H1 (cell line): ENCODE measurements around the gene MAGI1. TPM values are rescaled to one million over a fixed set of nuclear protein-coding genes. Genes with fewer than 3 reads are reported as not detected.

Experiments
- CTCF ChIA-PET: fragments of 300-600 bp; sonication (Branson Sonifier 250); formaldehyde crosslinking; loops from one replicate; lab custom pipeline; 2021; ENCODE audit not compliant: partially characterized antibody; lab: Charles Lee
- POLR2A ChIA-PET: fragments of 300-600 bp; sonication (Branson Sonifier 250); formaldehyde crosslinking; loops from one replicate; lab custom pipeline; 2021; ENCODE audit warnings: inconsistent platforms; ENCODE audit not compliant: partially characterized antibody; lab: Charles Lee
- DNase-seq, 2 experiments: peaks; one replicate each; pipeline versions ENCODE4 v3.0.0 to v3.0.0-alpha.2; 2010 to 2022; ENCODE audit warnings: low spot score in 2 of 2, low read depth in 1 of 2, mixed read lengths in 1 of 2
- FAIRE-seq: peaks from 2 replicates; lab custom pipeline; 2011; peaks lifted over from hg19 to GRCh38; lab: Jason Lieb, UNC
- H2AFZ ChIP-seq: 2 replicates; pipeline ENCODE4 v1.8.1; 2012; ENCODE audit warnings: low read length, inconsistent platforms
- H2AK5ac ChIP-seq: 2 replicates; pipeline ENCODE4 v1.6.1; 2013; ENCODE audit warnings: low read depth, low read length
- H2BK120ac ChIP-seq: replicated peaks from 2 replicates; pipeline ENCODE3; 2013; ENCODE audit warnings: low read depth, low read length, inconsistent platforms
- H2BK12ac ChIP-seq: 2 replicates; pipeline ENCODE4 v1.6.1; 2013; ENCODE audit warnings: low read depth, low read length
- H2BK15ac ChIP-seq: 2 replicates; pipeline ENCODE4 v1.6.1; 2013; ENCODE audit warnings: low read length
- H2BK20ac ChIP-seq: 2 replicates; pipeline ENCODE4 v1.6.1; 2013; ENCODE audit warnings: low read length
- H2BK5ac ChIP-seq: 2 replicates; pipeline ENCODE4 v1.6.1; 2013; ENCODE audit warnings: low read depth, low read length
- H3K14ac ChIP-seq: 2 replicates; pipeline ENCODE4 v1.6.1; 2013; ENCODE audit warnings: inconsistent platforms; ENCODE audit not compliant: insufficient read length
- H3K18ac ChIP-seq: 2 replicates; pipeline ENCODE4 v1.6.1; 2013; ENCODE audit warnings: low read length; ENCODE audit errors: extremely low read depth
- H3K23ac ChIP-seq: 2 replicates; pipeline ENCODE4 v1.6.1; 2013; ENCODE audit warnings: inconsistent platforms; ENCODE audit not compliant: insufficient read length
- H3K23me2 ChIP-seq: 2 replicates; pipeline ENCODE4 v1.6.1; 2013; ENCODE audit warnings: low read depth, low read length
- H3K27ac ChIP-seq: 2 replicates; pipeline ENCODE4 v1.6.1; 2011; ENCODE audit warnings: low read depth, low read length, inconsistent platforms
- H3K27me3 ChIP-seq, 4 experiments: replicated peaks in 1 of 4; 1 replicate in 1 of 4; 2 replicates in 3 of 4; pipeline versions ENCODE4 v1.6.1 to v1.8.1; 2011 to 2013; ENCODE audit warnings: low read length in 3 of 4, mild to moderate bottlenecking in 3 of 4, inconsistent platforms in 2 of 4, mixed read lengths in 2 of 4, moderate library complexity in 1 of 4; ENCODE audit not compliant: control insufficient read depth in 3 of 4, insufficient read depth in 3 of 4; ENCODE audit errors: extremely low read depth in 1 of 4
- H3K36me3 ChIP-seq, 4 experiments: 2 replicates each; pipeline versions ENCODE4 v1.6.1 to v1.8.1; 2011 to 2013; ENCODE audit warnings: mild to moderate bottlenecking in 4 of 4, low read length in 3 of 4, moderate library complexity in 2 of 4, control low read depth in 1 of 4, inconsistent platforms in 1 of 4; ENCODE audit not compliant: insufficient read depth in 4 of 4, control insufficient read depth in 2 of 4
- H3K4ac ChIP-seq: replicated peaks from 2 replicates; pipeline ENCODE3; 2013; ENCODE audit warnings: low read length, low read depth, mixed read lengths, inconsistent platforms; ENCODE audit not compliant: insufficient read length
- H3K4me1 ChIP-seq, 4 experiments: replicated peaks in 1 of 4; 1 replicate in 1 of 4; 2 replicates in 3 of 4; pipeline versions ENCODE4 v1.6.1 to v1.8.1; 2011 to 2013; ENCODE audit warnings: low read length in 3 of 4, inconsistent platforms in 2 of 4, mixed read lengths in 1 of 4; ENCODE audit not compliant: insufficient read depth in 4 of 4, control insufficient read depth in 3 of 4
- H3K4me2 ChIP-seq, 2 experiments: 2 replicates each; pipeline versions ENCODE4 v1.6.1 to v1.8.1; 2011 to 2013; ENCODE audit warnings: low read depth in 2 of 2, low read length in 2 of 2, control low read depth in 1 of 2, inconsistent platforms in 1 of 2, mild to moderate bottlenecking in 1 of 2; ENCODE audit not compliant: insufficient read depth in 1 of 2
- H3K4me3 ChIP-seq, 4 experiments: fragments of 200-600, 300-600 bp in 1 of 4; sonication (generic), shearing (Covaris generic), sonication (Bioruptor Twin) in 1 of 4; 2 replicates each; pipeline versions ENCODE4 v1.5.1 to v1.8.1; 2011 to 2016; ENCODE audit warnings: low read length in 4 of 4, low read depth in 3 of 4, control low read depth in 2 of 4, inconsistent platforms in 2 of 4, mild to moderate bottlenecking in 2 of 4, mixed read lengths in 1 of 4, moderate library complexity in 1 of 4; ENCODE audit not compliant: insufficient read depth in 2 of 4; ENCODE audit errors: extremely low read depth in 1 of 4
- H3K56ac ChIP-seq: replicated peaks from 2 replicates; pipeline ENCODE3; 2013; ENCODE audit warnings: low read depth, mild to moderate bottlenecking, mixed read lengths, low read length, inconsistent platforms; ENCODE audit not compliant: insufficient read length
- H3K79me1 ChIP-seq: 2 replicates; pipeline ENCODE4 v1.6.1; 2013; ENCODE audit warnings: low read depth, low read length, control low read depth
- H3K79me2 ChIP-seq, 2 experiments: 2 replicates each; pipeline versions ENCODE4 v1.6.1 to v1.8.1; 2012 to 2013; ENCODE audit warnings: low read length in 2 of 2, mild to moderate bottlenecking in 2 of 2, inconsistent platforms in 1 of 2; ENCODE audit not compliant: insufficient read depth in 2 of 2, control insufficient read depth in 1 of 2
- H3K9ac ChIP-seq, 4 experiments: replicated peaks in 1 of 4; 1 replicate in 1 of 4; 2 replicates in 3 of 4; pipeline versions ENCODE4 v1.6.1 to v1.8.1; 2011 to 2013; ENCODE audit warnings: low read depth in 3 of 4, low read length in 3 of 4, control low read depth in 2 of 4, mild to moderate bottlenecking in 2 of 4, moderate library complexity in 2 of 4, inconsistent platforms in 1 of 4; ENCODE audit errors: extremely low read depth in 1 of 4
- H3K9me3 ChIP-seq, 2 experiments: 2 replicates each; pipeline versions ENCODE4 v1.6.1 to v1.8.1; 2012 to 2013; ENCODE audit warnings: mild to moderate bottlenecking in 2 of 2, moderate library complexity in 2 of 2, control low read depth in 1 of 2, inconsistent platforms in 1 of 2, low read depth in 1 of 2, low read length in 1 of 2, mixed read lengths in 1 of 2; ENCODE audit not compliant: insufficient read depth in 2 of 2
- H4K20me1 ChIP-seq, 2 experiments: replicated peaks in 1 of 2; 2 replicates each; pipeline versions ENCODE3 to v1.8.1; 2011 to 2013; ENCODE audit warnings: inconsistent platforms in 2 of 2, low read length in 2 of 2, mild to moderate bottlenecking in 1 of 2; ENCODE audit not compliant: insufficient read depth in 2 of 2, control insufficient read depth in 1 of 2
- H4K5ac ChIP-seq: 2 replicates; pipeline ENCODE4 v1.6.1; 2013; ENCODE audit warnings: low read length, low read depth, mixed read lengths, inconsistent platforms; ENCODE audit not compliant: insufficient read length
- H4K8ac ChIP-seq: 2 replicates; pipeline ENCODE4 v1.8.0; 2013; ENCODE audit warnings: mild to moderate bottlenecking, moderate library complexity, low read length, inconsistent platforms; ENCODE audit not compliant: insufficient read depth; ENCODE audit errors: extremely low read depth
- H4K91ac ChIP-seq: replicated peaks from 2 replicates; pipeline ENCODE3; 2013; ENCODE audit warnings: low read length, mixed read lengths, inconsistent platforms; ENCODE audit not compliant: insufficient read length
- FOSL1 ChIP-seq: IDR thresholded peaks from 2 replicates; pipeline ENCODE4 v1.6.1; 2011; ENCODE audit warnings: mild to moderate bottlenecking, low read depth, low read length, moderate library complexity; ENCODE audit not compliant: insufficient read depth
- WGBS, 2 experiments: shearing (Covaris generic) in 1 of 2; methylation state at CpG; one replicate each; pipeline versions ENCODE4 v1.1.6 to v1.1.7; 2013 to 2015; ENCODE audit warnings: low lambda C conversion rate in 2 of 2, mixed read lengths in 2 of 2, inconsistent platforms in 1 of 2, low coverage in 1 of 2, missing lambda C conversion rate in 1 of 2; ENCODE audit not compliant: insufficient replicate concordance in 2 of 2, insufficient coverage in 1 of 2, insufficient read length in 1 of 2; ENCODE audit errors: extremely low coverage in 1 of 2, missing lambda C conversion rate in 1 of 2; 5-methylcytosine and 5-hydroxymethylcytosine counted together
- polyA plus RNA-seq, 7 experiments: library from polyadenylated mRNA; depleted of rRNA in 3 of 7; stranded (reverse) in 5 of 7; unstranded in 2 of 7; fragments of >200 nt in 5 of 7; fragments of 200-250 nt in 2 of 7; gene quantifications; 1 replicate in 5 of 7; 2 replicates in 1 of 7; 4 replicates in 1 of 7; pipeline versions ENCODE4 v1.2.1 to v1.2.3, GENCODE V29; 2011 to 2013; ENCODE audit warnings: missing spikeins in 2 of 7, mixed read lengths in 2 of 7
- total RNA-seq: library from RNA; stranded (reverse); fragmentation: NEBNext Ultra II Directional; extraction: Animal tissue kit (Norgen Biotek cat#: 25700); gene quantifications from 2 replicates; pipeline ENCODE4 v1.2.1, GENCODE V29; 2021
- TF ChIP-seq, protein P1 (sequence below), 3 experiments: IDR thresholded peaks; 1 replicate in 2 of 3; 2 replicates in 1 of 3; pipeline versions ENCODE4 v1.5.1 to v1.6.1; 2011; ENCODE audit warnings: low read length in 3 of 3, mild to moderate bottlenecking in 3 of 3, inconsistent platforms in 2 of 3, low read depth in 1 of 3, moderate library complexity in 1 of 3; ENCODE audit not compliant: insufficient read depth in 1 of 3; ENCODE audit errors: control extremely low read depth in 1 of 3
- TF ChIP-seq, protein P2 (sequence below): IDR thresholded peaks from 2 replicates; pipeline ENCODE4 v1.6.1; 2011; ENCODE audit warnings: low read length, improper control_type of control experiment

Gene MAGI1
- total and polyA plus RNA-seq, 2 of the 8 experiments (the other 6 are each of a cell fraction or from before 2014, with no cell fraction given): 19.8 to 78.0 TPM

DNA sequence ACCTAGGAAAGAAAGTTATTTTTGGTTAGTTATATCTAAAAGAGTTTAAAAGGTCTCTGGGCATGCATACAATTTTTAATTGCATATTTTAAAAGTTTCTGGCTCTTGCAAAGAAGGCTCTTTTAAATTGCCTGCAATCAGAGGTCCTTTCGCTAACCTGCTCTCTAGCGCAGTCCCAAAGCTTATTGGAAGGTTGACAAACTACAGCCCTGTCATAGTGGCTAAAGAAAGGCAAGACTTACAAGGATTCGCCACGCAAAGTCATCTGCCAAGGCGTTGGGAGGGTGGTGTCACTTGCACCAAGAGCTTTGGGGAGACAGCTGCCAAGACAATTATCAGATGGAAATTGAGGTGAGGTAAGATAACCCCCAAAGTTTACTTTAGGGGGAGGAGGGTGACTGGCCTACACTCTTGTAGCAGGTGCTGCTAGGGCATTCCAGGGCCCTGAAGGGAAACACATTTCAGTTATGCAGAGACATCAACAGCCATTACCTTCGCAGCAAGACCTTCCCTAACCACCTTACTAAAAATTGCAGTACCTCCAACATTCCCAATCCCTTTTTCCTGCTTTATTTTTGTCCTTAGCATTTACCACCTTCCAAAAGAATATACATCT lies 606.2 kb downstream of the MAGI1 start:
- no peaks in the 10 kb centered on the region for H3K27me3 ChIP-seq
- H3K23ac ChIP-seq: no peak overlapping the region
- H3K18ac ChIP-seq: no peak overlapping the region
- H2AK5ac ChIP-seq: no peak overlapping the region
- H3K14ac ChIP-seq: no peak overlapping the region
- H3K4me3 ChIP-seq: no peak overlapping the region
- H3K56ac ChIP-seq: no peak overlapping the region
- no peak overlapping the region for H2BK120ac ChIP-seq
- DNase-seq: no peak
- no peaks in the 10 kb centered on the region for H3K4me1 ChIP-seq
- TF ChIP-seq, protein P1, sequence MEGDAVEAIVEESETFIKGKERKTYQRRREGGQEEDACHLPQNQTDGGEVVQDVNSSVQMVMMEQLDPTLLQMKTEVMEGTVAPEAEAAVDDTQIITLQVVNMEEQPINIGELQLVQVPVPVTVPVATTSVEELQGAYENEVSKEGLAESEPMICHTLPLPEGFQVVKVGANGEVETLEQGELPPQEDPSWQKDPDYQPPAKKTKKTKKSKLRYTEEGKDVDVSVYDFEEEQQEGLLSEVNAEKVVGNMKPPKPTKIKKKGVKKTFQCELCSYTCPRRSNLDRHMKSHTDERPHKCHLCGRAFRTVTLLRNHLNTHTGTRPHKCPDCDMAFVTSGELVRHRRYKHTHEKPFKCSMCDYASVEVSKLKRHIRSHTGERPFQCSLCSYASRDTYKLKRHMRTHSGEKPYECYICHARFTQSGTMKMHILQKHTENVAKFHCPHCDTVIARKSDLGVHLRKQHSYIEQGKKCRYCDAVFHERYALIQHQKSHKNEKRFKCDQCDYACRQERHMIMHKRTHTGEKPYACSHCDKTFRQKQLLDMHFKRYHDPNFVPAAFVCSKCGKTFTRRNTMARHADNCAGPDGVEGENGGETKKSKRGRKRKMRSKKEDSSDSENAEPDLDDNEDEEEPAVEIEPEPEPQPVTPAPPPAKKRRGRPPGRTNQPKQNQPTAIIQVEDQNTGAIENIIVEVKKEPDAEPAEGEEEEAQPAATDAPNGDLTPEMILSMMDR (IDR thresholded peaks at IDR 0.05; ENCODE audit: control extremely low read depth in 1 of 3, insufficient read depth in 1 of 3, low read depth in 1 of 3, low read length in 3 of 3): no peak
- TF ChIP-seq, protein P2, sequence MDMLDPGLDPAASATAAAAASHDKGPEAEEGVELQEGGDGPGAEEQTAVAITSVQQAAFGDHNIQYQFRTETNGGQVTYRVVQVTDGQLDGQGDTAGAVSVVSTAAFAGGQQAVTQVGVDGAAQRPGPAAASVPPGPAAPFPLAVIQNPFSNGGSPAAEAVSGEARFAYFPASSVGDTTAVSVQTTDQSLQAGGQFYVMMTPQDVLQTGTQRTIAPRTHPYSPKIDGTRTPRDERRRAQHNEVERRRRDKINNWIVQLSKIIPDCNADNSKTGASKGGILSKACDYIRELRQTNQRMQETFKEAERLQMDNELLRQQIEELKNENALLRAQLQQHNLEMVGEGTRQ: no peak
- TF ChIP-seq FOSL1: no peak
- no peak overlapping the region for H3K4ac ChIP-seq
- no peaks in the 10 kb centered on the region for H3K79me2 ChIP-seq
- H2BK15ac ChIP-seq: no peak overlapping the region
- H3K23me2 ChIP-seq: no peaks in the 10 kb centered on the region; the same call in 1 of the 2 replicates
- H4K20me1 ChIP-seq: no peaks in the 10 kb centered on the region
- H3K27ac ChIP-seq: no peak overlapping the region
- H3K79me1 ChIP-seq: no peaks in the 10 kb centered on the region
- no peak overlapping the region for H2BK5ac ChIP-seq
- H3K4me2 ChIP-seq: no peak overlapping the region
- H4K91ac ChIP-seq: no peak overlapping the region
- no peak overlapping the region for H2BK20ac ChIP-seq
- POLR2A ChIA-PET: interaction anchor here (0.8 kb wide), 1 partner anchor 13 kb away, joined by 3 read pairs; no protein-coding TSS in a partner anchor
- H2AFZ ChIP-seq: no peak overlapping the region
- H3K9me3 ChIP-seq: no peaks in the 10 kb centered on the region
- no peak overlapping the region for H4K8ac ChIP-seq
- CTCF ChIA-PET: interaction anchor here (1.2 to 2.8 kb wide), 4 partner anchors 9 to 98 kb away, joined by 3 to 11 read pairs (median 6); no protein-coding TSS in a partner anchor
- H2BK12ac ChIP-seq: no peak overlapping the region
- H3K36me3 ChIP-seq: peaks cover 12 to 60% (median 34%) of the 10 kb centered on the region in 4 experiments; a peak in 7 of 8 replicates
- WGBS, 2 experiments: 92% methylated on average over 6 of the region's 6 CpGs; no CpG with 5 or more reads in 1 of the 2 experiments
- no peak for FAIRE-seq
- H3K9ac ChIP-seq: no peak overlapping the region
- H4K5ac ChIP-seq: no peak overlapping the region
